H1 (cell line): ENCODE measurements around the gene MAGIX.

Experiments
- CTCF ChIP-seq, 3 experiments: IDR thresholded peaks; 1 replicate in 2 of 3; 2 replicates in 1 of 3; pipeline versions ENCODE4 v1.5.1 to v1.6.1; 2011; ENCODE audit warnings: low read length in 3 of 3, mild to moderate bottlenecking in 3 of 3, inconsistent platforms in 2 of 3, low read depth in 1 of 3, moderate library complexity in 1 of 3; ENCODE audit not compliant: insufficient read depth in 1 of 3; ENCODE audit errors: control extremely low read depth in 1 of 3
- EZH2 ChIP-seq: fragments of 200-600 bp; sonication (generic); IDR thresholded peaks from 2 replicates; pipeline ENCODE4 v1.7.1; 2012; ENCODE audit warnings: low read depth, mild to moderate bottlenecking, moderate library complexity, low read length, inconsistent platforms; ENCODE audit not compliant: severe bottlenecking
- GABPA ChIP-seq: IDR thresholded peaks from 2 replicates; pipeline ENCODE4 v1.6.1; 2011; ENCODE audit warnings: mild to moderate bottlenecking, low read length, moderate library complexity, borderline replicate concordance; ENCODE audit not compliant: insufficient read depth
- HDAC6 ChIP-seq: IDR thresholded peaks from one replicate; pipeline ENCODE4 v1.7.1; 2012; ENCODE audit warnings: low read depth, mild to moderate bottlenecking, inconsistent platforms, low read length, moderate library complexity
- KDM1A ChIP-seq: fragments of 200-600, 300-600 bp; sonication (generic); IDR thresholded peaks from 2 replicates; pipeline ENCODE4 v1.7.1; 2016; ENCODE audit warnings: mild to moderate bottlenecking, low read length, borderline replicate concordance
- NRF1 ChIP-seq: IDR thresholded peaks from 2 replicates; pipeline ENCODE4 v1.6.1; 2011; ENCODE audit warnings: mild to moderate bottlenecking, low read depth, low read length, improper control_type of control experiment
- POLR2A ChIP-seq, 2 experiments: IDR thresholded peaks; 1 replicate in 1 of 2; 2 replicates in 1 of 2; pipeline ENCODE4 v1.6.1; 2011; ENCODE audit warnings: low read depth in 2 of 2, low read length in 2 of 2, mild to moderate bottlenecking in 2 of 2; ENCODE audit errors: control extremely low read depth in 1 of 2
- SIRT6 ChIP-seq: IDR thresholded peaks from one replicate; pipeline ENCODE4 v1.7.1; 2012; ENCODE audit warnings: low read length, inconsistent platforms
- TAF1 ChIP-seq: IDR thresholded peaks from 2 replicates; pipeline ENCODE4 v1.6.1; 2011; ENCODE audit warnings: mild to moderate bottlenecking, low read depth, low read length
- USF2 ChIP-seq: IDR thresholded peaks from 2 replicates; pipeline ENCODE4 v1.6.1; 2011; ENCODE audit warnings: low read length, improper control_type of control experiment
- ZNF274 ChIP-seq: IDR thresholded peaks from 2 replicates; pipeline ENCODE4 v1.7.0; 2012; ENCODE audit warnings: low read length, borderline replicate concordance; ENCODE audit errors: extremely low read depth

GRCh38 chrX:49163555-49164419 is 1.2 kb downstream of the MAGIX start:
- TF ChIP-seq CTCF (IDR thresholded peaks at IDR 0.05; ENCODE audit: control extremely low read depth in 1 of 3, insufficient read depth in 1 of 3, low read depth in 1 of 3, low read length in 3 of 3), result peak in 2 of 3 experiments; percentile 70 to 73; a peak in 3 of 4 replicates
- no peak for TF ChIP-seq HDAC6
- TF ChIP-seq SIRT6, result no peak
- TF ChIP-seq GABPA, result no peak
- no peak for TF ChIP-seq USF2
- TF ChIP-seq NRF1, result peak; percentile 66
- no peak for TF ChIP-seq EZH2
- no peak for TF ChIP-seq TAF1
- no peak for TF ChIP-seq ZNF274
- TF ChIP-seq POLR2A (IDR thresholded peaks at IDR 0.05; ENCODE audit: control extremely low read depth in 1 of 2, low read depth in 2 of 2, low read length in 2 of 2), result no peak
- no peak for TF ChIP-seq KDM1A
